ENCODE measurements around the gene COPG2. TPM values are rescaled to one million over a fixed set of nuclear protein-coding genes. Genes with fewer than 3 reads are reported as not detected.
"Not testable (repeated sequence)": the region's sequence is repeated elsewhere in the genome, so short reads cannot be mapped to it uniquely, and the experiment has no call there.

COPG2 gene
- total RNA-seq, 2 experiments from 2014 or later, result 32.7 to 35.7 TPM

GRCh38 chr7:130512038-130512437 lies 156.5 kb downstream of the COPG2 start:
- H3K27me3 Mint-ChIP-seq (ENCODE audit: low read depth); CTCF ChIA-PET: not testable (repeated sequence)

GRCh38 chr7:130506358-130506757 lies 162.2 kb downstream of the COPG2 start:
- H3K4me1 Mint-ChIP-seq (ENCODE audit: low read depth), result no peaks in the 10 kb centered on the region
- DNase-seq, result no peak
- H3K27me3 Mint-ChIP-seq (ENCODE audit: low read depth), result no peaks in the 10 kb centered on the region
- no peaks in the 10 kb centered on the region for H3K9me3 Mint-ChIP-seq
- peaks cover 20% of the 10 kb centered on the region for H3K36me3 Mint-ChIP-seq (ENCODE audit: low read depth)
- H3K4me3 Mint-ChIP-seq, result no peak overlapping the region
- no peak overlapping the region for H3K27ac Mint-ChIP-seq
- CTCF ChIA-PET, result interaction anchor here (0.5 to 0.7 kb wide), 2 partner anchors 92 to 112 kb away, joined by 3 to 5 read pairs; no protein-coding TSS in a partner anchor
- intact Hi-C loops (cut with micrococcal nuclease), result no loop called here

More at GRCh38 chr7:130512038-130512437, 156.5 kb downstream of the COPG2 start:
- H3K27ac Mint-ChIP-seq; intact Hi-C loops (cut with micrococcal nuclease); H3K4me3 Mint-ChIP-seq; DNase-seq; H3K9me3 Mint-ChIP-seq; H3K36me3 Mint-ChIP-seq (ENCODE audit: low read depth); H3K4me1 Mint-ChIP-seq (ENCODE audit: low read depth): not testable (repeated sequence)

- H3K27me3 Mint-ChIP-seq (ENCODE audit: low read depth), result no peaks in the 10 kb centered on the region
- peaks cover 20% of the 10 kb centered on the region for H3K36me3 Mint-ChIP-seq (ENCODE audit: low read depth)
- intact Hi-C loops (cut with micrococcal nuclease), result no loop called here
- no peak overlapping the region for H3K27ac Mint-ChIP-seq
- CTCF ChIA-PET, result interaction anchor here (0.5 to 0.7 kb wide), 3 partner anchors 93 to 253 kb away, joined by 3 to 5 read pairs (median 3); no protein-coding TSS in a partner anchor
- no peaks in the 10 kb centered on the region for H3K9me3 Mint-ChIP-seq
- no peaks in the 10 kb centered on the region for H3K4me1 Mint-ChIP-seq (ENCODE audit: low read depth)
- DNase-seq, result no peak
- no peak overlapping the region for H3K4me3 Mint-ChIP-seq
Observed at GRCh38 chr7:130505753-130506152, 162.8 kb downstream of the COPG2 start.

- Mint-ChIP-seq H3K36me3 (ENCODE audit: low read depth) (peaks cover 8% of the 10 kb centered on the region), H3K4me1 (ENCODE audit: low read depth) (no peaks in the 10 kb centered on the region), H3K27me3 (ENCODE audit: low read depth) (no peaks in the 10 kb centered on the region), H3K4me3 (no peak overlapping the region), H3K27ac (no peak overlapping the region), H3K9me3 (no peaks in the 10 kb centered on the region)
- CTCF ChIA-PET, result no interaction called here
- intact Hi-C loops (cut with micrococcal nuclease), result no loop called here
- no peak for DNase-seq
Observed at GRCh38 chr7:130500910-130501309, 167.6 kb downstream of the COPG2 start.

- no peak overlapping the region for H3K27ac Mint-ChIP-seq
- no peaks in the 10 kb centered on the region for H3K27me3 Mint-ChIP-seq (ENCODE audit: low read depth)
- H3K9me3 Mint-ChIP-seq, result no peaks in the 10 kb centered on the region
- intact Hi-C loops (cut with micrococcal nuclease), result no loop called here
- CTCF ChIA-PET, result no interaction called here
- no peaks in the 10 kb centered on the region for H3K4me1 Mint-ChIP-seq (ENCODE audit: low read depth)
- DNase-seq, result no peak
- H3K36me3 Mint-ChIP-seq (ENCODE audit: low read depth), result peaks cover 8% of the 10 kb centered on the region
- no peak overlapping the region for H3K4me3 Mint-ChIP-seq
Observed at GRCh38 chr7:130500463-130500862, 168.1 kb downstream of the COPG2 start.

- CTCF ChIA-PET, result interaction anchor here (1.2 kb wide), 1 partner anchor 11 kb away, joined by 4 read pairs; no protein-coding TSS in a partner anchor
- Mint-ChIP-seq H3K4me1 (ENCODE audit: low read depth) (peaks cover 9% of the 10 kb centered on the region), H3K9me3 (no peaks in the 10 kb centered on the region), H3K36me3 (ENCODE audit: low read depth) (peaks cover 2% of the 10 kb centered on the region), H3K27me3 (ENCODE audit: low read depth) (peaks cover 29% of the 10 kb centered on the region), H3K4me3 (no peak overlapping the region), H3K27ac (no peak overlapping the region)
- intact Hi-C loops (cut with micrococcal nuclease), result loop anchor here (10.0 kb wide), 1 partner anchor 200 kb away; no protein-coding TSS in a partner anchor
- DNase-seq, result no peak
Observed at GRCh38 chr7:130494431-130494858, 174.1 kb downstream of the COPG2 start.

GRCh38 chr7:130493275-130493873 lies 175.2 kb downstream of the COPG2 start:
- Mint-ChIP-seq H3K9me3 (no peaks in the 10 kb centered on the region), H3K27me3 (ENCODE audit: low read depth) (peaks cover 31% of the 10 kb centered on the region), H3K27ac (no peak overlapping the region), H3K36me3 (ENCODE audit: low read depth) (peaks cover 2% of the 10 kb centered on the region), H3K4me1 (ENCODE audit: low read depth) (peaks cover 9% of the 10 kb centered on the region), H3K4me3 (peak overlapping the region; percentile 56)
- intact Hi-C loops (cut with micrococcal nuclease), result loop anchor here (10.0 kb wide), 1 partner anchor 201 kb away; no protein-coding TSS in a partner anchor
- DNase-seq, result no peak
- CTCF ChIA-PET, result interaction anchor here (0.6 kb wide), 2 partner anchors 166 to 477 kb away, joined by 3 to 7 read pairs; no protein-coding TSS in a partner anchor

GRCh38 chr7:130492523-130493274 lies 175.8 kb downstream of the COPG2 start:
- DNase-seq, result peak; percentile 13
- peaks cover 9% of the 10 kb centered on the region for H3K4me1 Mint-ChIP-seq (ENCODE audit: low read depth)
- peaks cover 31% of the 10 kb centered on the region for H3K27me3 Mint-ChIP-seq (ENCODE audit: low read depth)
- H3K4me3 Mint-ChIP-seq, result peak overlapping the region; percentile 56
- intact Hi-C loops (cut with micrococcal nuclease), result loop anchor here (10.0 kb wide), 1 partner anchor 202 kb away; no protein-coding TSS in a partner anchor
- no peaks in the 10 kb centered on the region for H3K9me3 Mint-ChIP-seq
- H3K36me3 Mint-ChIP-seq (ENCODE audit: low read depth), result peaks cover 2% of the 10 kb centered on the region
- H3K27ac Mint-ChIP-seq, result no peak overlapping the region
- CTCF ChIA-PET, result no interaction called here

- peaks cover under 1% of the 10 kb centered on the region for H3K36me3 Mint-ChIP-seq (ENCODE audit: low read depth)
- peaks cover 32% of the 10 kb centered on the region for H3K27me3 Mint-ChIP-seq (ENCODE audit: low read depth)
- peak within 1 kb of the TSS; percentile 64 for H3K4me3 Mint-ChIP-seq
- DNase-seq, result peak; percentile 8
- CTCF ChIA-PET, result interaction anchor here (0.7 to 1.1 kb wide), 2 partner anchors 174 to 250 kb away, joined by 3 read pairs; no protein-coding TSS in a partner anchor
- H3K9me3 Mint-ChIP-seq, result no peaks in the 10 kb centered on the region
- peaks cover 12% of the 10 kb centered on the region for H3K4me1 Mint-ChIP-seq (ENCODE audit: low read depth)
- no peak within 1 kb of the TSS for H3K27ac Mint-ChIP-seq
- intact Hi-C loops (cut with micrococcal nuclease), result loop anchor here (10.0 kb wide), 1 partner anchor 203 kb away; no protein-coding TSS in a partner anchor
Observed at GRCh38 chr7:130491841-130492522, 176.6 kb downstream of the COPG2 start, which contains the start of gene MEST. TSS of gene MEST (plus strand) at chr7:130492085. CDS start at chr7:130492314, 229 bp downstream.

- Mint-ChIP-seq H3K36me3 (ENCODE audit: low read depth) (no peaks in the 10 kb centered on the region), H3K9me3 (no peaks in the 10 kb centered on the region), H3K27ac (no peak overlapping the region), H3K4me3 (peak overlapping the region; percentile 64), H3K27me3 (ENCODE audit: low read depth) (peaks cover 34% of the 10 kb centered on the region), H3K4me1 (ENCODE audit: low read depth) (peaks cover 18% of the 10 kb centered on the region)
- intact Hi-C loops (cut with micrococcal nuclease), result loop anchor here (1.0 to 10.0 kb wide), 2 partner anchors 204 to 249 kb away; no protein-coding TSS in a partner anchor
- CTCF ChIA-PET, result interaction anchor here (0.7 to 1.1 kb wide), 2 partner anchors 175 to 249 kb away, joined by 3 read pairs; no protein-coding TSS in a partner anchor
- DNase-seq, result peak; percentile 43
Observed at GRCh38 chr7:130490888-130491804, 177.4 kb downstream of the COPG2 start.

- Mint-ChIP-seq H3K4me3 (no peak overlapping the region), H3K27me3 (ENCODE audit: low read depth) (peaks cover 34% of the 10 kb centered on the region), H3K4me1 (ENCODE audit: low read depth) (peaks cover 26% of the 10 kb centered on the region), H3K27ac (no peak overlapping the region), H3K9me3 (no peaks in the 10 kb centered on the region), H3K36me3 (ENCODE audit: low read depth) (no peaks in the 10 kb centered on the region)
- DNase-seq, result no peak
- intact Hi-C loops (cut with micrococcal nuclease), result loop anchor here (1.0 to 10.0 kb wide), 2 partner anchors 204 to 248 kb away; no protein-coding TSS in a partner anchor
- CTCF ChIA-PET, result no interaction called here
Observed at GRCh38 chr7:130490311-130490791, 178.2 kb downstream of the COPG2 start.
